Right lobe of liver (tissue), 4 donors: ENCODE data around the gene RBM14.

Experiments used
- CTCF ChIP-seq, 4 donors: fragments of 200-600 bp in 3 of 4; fragments of 450-650 bp in 1 of 4; IDR thresholded peaks; one replicate each; pipeline versions ENCODE4 v1.5.1 to v1.8.0; 2016 to 2022; ENCODE audit warnings: antibody characterized with exemption in 4 of 4, mild to moderate bottlenecking in 2 of 4
- POLR2A ChIP-seq: fragments of 450-650 bp; IDR thresholded peaks from one replicate; pipeline ENCODE4 v1.6.1; 2017; ENCODE audit warnings: antibody characterized with exemption, mild to moderate bottlenecking
- donor health status: DM: no; HTN: no; CAD: no.
- donor health status: DM: no; HTN: no; CAD: no.
- donor health status: DM: no; HTN: yes; CAD: no.

GRCh38 chr11:66593650-66594049 lies 22.8 kb upstream of the RBM14 start:
- no peak for TF ChIP-seq CTCF (IDR thresholded peaks at IDR 0.05)
- no peak for TF ChIP-seq POLR2A
